ENCODE data around the gene CHODL.

Gene CHODL

GRCh38 chr21:18285379-18285778 is 40.7 kb downstream of the CHODL start:
- Histone ChIP-seq H3K27ac (no peak overlapping the region), H3K27me3 (no peaks in the 10 kb centered on the region), H3K9me3 (no peaks in the 10 kb centered on the region), H3K4me3 (no peak overlapping the region), H3K4me1 (no peaks in the 10 kb centered on the region), H3K36me3 (no peaks in the 10 kb centered on the region)
- TF ChIP-seq, protein P1, sequence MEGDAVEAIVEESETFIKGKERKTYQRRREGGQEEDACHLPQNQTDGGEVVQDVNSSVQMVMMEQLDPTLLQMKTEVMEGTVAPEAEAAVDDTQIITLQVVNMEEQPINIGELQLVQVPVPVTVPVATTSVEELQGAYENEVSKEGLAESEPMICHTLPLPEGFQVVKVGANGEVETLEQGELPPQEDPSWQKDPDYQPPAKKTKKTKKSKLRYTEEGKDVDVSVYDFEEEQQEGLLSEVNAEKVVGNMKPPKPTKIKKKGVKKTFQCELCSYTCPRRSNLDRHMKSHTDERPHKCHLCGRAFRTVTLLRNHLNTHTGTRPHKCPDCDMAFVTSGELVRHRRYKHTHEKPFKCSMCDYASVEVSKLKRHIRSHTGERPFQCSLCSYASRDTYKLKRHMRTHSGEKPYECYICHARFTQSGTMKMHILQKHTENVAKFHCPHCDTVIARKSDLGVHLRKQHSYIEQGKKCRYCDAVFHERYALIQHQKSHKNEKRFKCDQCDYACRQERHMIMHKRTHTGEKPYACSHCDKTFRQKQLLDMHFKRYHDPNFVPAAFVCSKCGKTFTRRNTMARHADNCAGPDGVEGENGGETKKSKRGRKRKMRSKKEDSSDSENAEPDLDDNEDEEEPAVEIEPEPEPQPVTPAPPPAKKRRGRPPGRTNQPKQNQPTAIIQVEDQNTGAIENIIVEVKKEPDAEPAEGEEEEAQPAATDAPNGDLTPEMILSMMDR (IDR thresholded peaks at IDR 0.05) = no peak
- intact Hi-C loops (cut with DNase I; ENCODE audit: low total_unique reads) = no loop called here
- no peak for DNase-seq

GRCh38 chr21:18289876-18290275 is 45.2 kb downstream of the CHODL start:
- TF ChIP-seq, protein P1 (IDR thresholded peaks at IDR 0.05) = no peak
- no peaks in the 10 kb centered on the region for H3K36me3 ChIP-seq
- no peaks in the 10 kb centered on the region for H3K27me3 ChIP-seq
- H3K4me3 ChIP-seq = no peak overlapping the region
- H3K4me1 ChIP-seq = no peaks in the 10 kb centered on the region
- intact Hi-C loops (cut with DNase I; ENCODE audit: low total_unique reads) = no loop called here
- DNase-seq = no peak
- no peaks in the 10 kb centered on the region for H3K9me3 ChIP-seq
- no peak overlapping the region for H3K27ac ChIP-seq

- no peak for DNase-seq
- intact Hi-C loops (cut with DNase I; ENCODE audit: low total_unique reads) = no loop called here
- no peaks in the 10 kb centered on the region for H3K27me3 ChIP-seq
- TF ChIP-seq, protein P1 (IDR thresholded peaks at IDR 0.05) = no peak
- H3K4me3 ChIP-seq = no peak overlapping the region
- H3K9me3 ChIP-seq = no peaks in the 10 kb centered on the region
- no peak overlapping the region for H3K27ac ChIP-seq
- H3K4me1 ChIP-seq = no peaks in the 10 kb centered on the region
- H3K36me3 ChIP-seq = no peaks in the 10 kb centered on the region
Measured at GRCh38 chr21:18294100-18294499, 49.5 kb downstream of the CHODL start.

GRCh38 chr21:18298228-18298627 is 53.6 kb downstream of the CHODL start:
- Histone ChIP-seq H3K36me3 (no peaks in the 10 kb centered on the region), H3K4me3 (no peak overlapping the region), H3K27ac (no peak overlapping the region), H3K4me1 (no peaks in the 10 kb centered on the region), H3K27me3 (no peaks in the 10 kb centered on the region), H3K9me3 (no peaks in the 10 kb centered on the region)
- no peak for DNase-seq
- TF ChIP-seq, protein P1 (IDR thresholded peaks at IDR 0.05) = no peak
- intact Hi-C loops (cut with DNase I; ENCODE audit: low total_unique reads) = no loop called here

All from tibial artery (tissue), 4 donors.